Prostate gland (tissue), 2 donors: Measurements from ENCODE around the gene NR3C1. TPM values are rescaled to one million over a fixed set of nuclear protein-coding genes. Genes with fewer than 3 reads are reported as not detected.

Source experiments
- DNase-seq: peaks from one replicate; pipeline ENCODE4 v3.0.0-alpha.2; 2019; ENCODE audit warnings: low spot score
- H3K27ac ChIP-seq, 2 donors: fragments of 200-600 bp; sonication (generic); 2 replicates each; pipeline ENCODE4 v1.5.1; 2017 to 2019
- H3K27me3 ChIP-seq: fragments of 200-600 bp; sonication (generic); replicated peaks from 2 replicates; pipeline ENCODE4 v1.5.1; 2019; ENCODE audit not compliant: insufficient read depth
- H3K36me3 ChIP-seq, 2 donors: fragments of 200-600 bp; sonication (generic); 1 replicate in 1 of 2; 2 replicates in 1 of 2; pipeline versions ENCODE4 v1.5.1 to v1.8.1; 2017 to 2019
- H3K4me1 ChIP-seq: fragments of 200-600 bp; sonication (generic); replicated peaks from 2 replicates; pipeline ENCODE4 v1.5.1; 2019
- H3K4me3 ChIP-seq, 2 donors: fragments of 200-600 bp; sonication (generic); 2 replicates each; pipeline ENCODE4 v1.5.1; 2017 to 2019
- H3K9me3 ChIP-seq: fragments of 200-600 bp; sonication (generic); 2 replicates; pipeline ENCODE4 v1.5.1; 2017
- POLR2A ChIP-seq: fragments of 450-650 bp; IDR thresholded peaks from one replicate; pipeline ENCODE4 v1.6.1; 2016; ENCODE audit warnings: antibody characterized with exemption, mild to moderate bottlenecking
- POLR2AphosphoS5 ChIP-seq: sonication (generic); formaldehyde crosslinking; IDR thresholded peaks from one replicate; pipeline ENCODE4 v1.6.1; 2017; ENCODE audit warnings: antibody characterized with exemption
- WGBS: methylation state at CpG from one replicate; pipeline ENCODE4 v1.1.5; 2018; 5-methylcytosine and 5-hydroxymethylcytosine counted together
- intact Hi-C: fragments of 100-400 bp; cut with DNase I; formaldehyde crosslinking; loops from one replicate; pipeline ENCODE4 v1.14.2; 2022
- total RNA-seq, 2 donors: library from RNA; depleted of rRNA; stranded (reverse); fragments of >200 nt; gene quantifications; one replicate each; pipeline ENCODE4 v1.1.0, GENCODE V29; 2016
- TF ChIP-seq, protein P1 (sequence below), 4 experiments: fragments of 200-600 bp in 2 of 4; fragments of 450-650 bp in 2 of 4; sonication (generic) in 2 of 4; IDR thresholded peaks; 1 replicate in 3 of 4; 2 replicates in 1 of 4; pipeline ENCODE4 v1.5.1; 2016 to 2019; ENCODE audit warnings: antibody characterized with exemption in 4 of 4, mild to moderate bottlenecking in 2 of 4, moderate library complexity in 2 of 4

Gene NR3C1
- total RNA-seq, 2 donors from 2014 or later = 42.4 to 55.5 TPM

DNA sequence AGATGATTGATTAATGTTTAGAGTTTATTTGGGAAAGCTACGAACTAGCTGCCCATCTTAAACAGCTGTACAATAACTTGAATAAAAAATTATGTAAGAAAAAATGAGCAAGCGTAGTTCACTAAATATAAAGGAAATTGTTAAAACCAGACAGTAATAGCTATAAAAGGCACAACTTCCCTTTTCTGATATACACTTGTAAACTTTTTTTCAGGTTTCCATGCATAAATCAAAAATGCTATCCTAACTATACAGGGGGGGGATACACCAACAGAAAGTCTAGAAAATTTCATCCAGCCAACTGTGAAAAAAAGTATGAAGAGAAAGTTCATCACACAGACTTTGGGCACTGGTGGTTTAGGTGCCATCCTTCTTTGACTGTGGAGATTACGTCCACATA, 122.3 kb downstream of the NR3C1 start:
- Histone ChIP-seq H3K27ac (no peak overlapping the region), H3K36me3 (no peaks in the 10 kb centered on the region), H3K4me1 (no peaks in the 10 kb centered on the region), H3K9me3 (no peaks in the 10 kb centered on the region), H3K27me3 (no peaks in the 10 kb centered on the region), H3K4me3 (no peak overlapping the region)
- DNase-seq = no peak
- TF ChIP-seq POLR2AphosphoS5 (no peak), POLR2A (no peak)
- TF ChIP-seq, protein P1, sequence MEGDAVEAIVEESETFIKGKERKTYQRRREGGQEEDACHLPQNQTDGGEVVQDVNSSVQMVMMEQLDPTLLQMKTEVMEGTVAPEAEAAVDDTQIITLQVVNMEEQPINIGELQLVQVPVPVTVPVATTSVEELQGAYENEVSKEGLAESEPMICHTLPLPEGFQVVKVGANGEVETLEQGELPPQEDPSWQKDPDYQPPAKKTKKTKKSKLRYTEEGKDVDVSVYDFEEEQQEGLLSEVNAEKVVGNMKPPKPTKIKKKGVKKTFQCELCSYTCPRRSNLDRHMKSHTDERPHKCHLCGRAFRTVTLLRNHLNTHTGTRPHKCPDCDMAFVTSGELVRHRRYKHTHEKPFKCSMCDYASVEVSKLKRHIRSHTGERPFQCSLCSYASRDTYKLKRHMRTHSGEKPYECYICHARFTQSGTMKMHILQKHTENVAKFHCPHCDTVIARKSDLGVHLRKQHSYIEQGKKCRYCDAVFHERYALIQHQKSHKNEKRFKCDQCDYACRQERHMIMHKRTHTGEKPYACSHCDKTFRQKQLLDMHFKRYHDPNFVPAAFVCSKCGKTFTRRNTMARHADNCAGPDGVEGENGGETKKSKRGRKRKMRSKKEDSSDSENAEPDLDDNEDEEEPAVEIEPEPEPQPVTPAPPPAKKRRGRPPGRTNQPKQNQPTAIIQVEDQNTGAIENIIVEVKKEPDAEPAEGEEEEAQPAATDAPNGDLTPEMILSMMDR (IDR thresholded peaks at IDR 0.05) = no peak
- intact Hi-C loops = no loop called here
- 87% methylated on average over 3 of the region's 3 CpGs for WGBS

DNA sequence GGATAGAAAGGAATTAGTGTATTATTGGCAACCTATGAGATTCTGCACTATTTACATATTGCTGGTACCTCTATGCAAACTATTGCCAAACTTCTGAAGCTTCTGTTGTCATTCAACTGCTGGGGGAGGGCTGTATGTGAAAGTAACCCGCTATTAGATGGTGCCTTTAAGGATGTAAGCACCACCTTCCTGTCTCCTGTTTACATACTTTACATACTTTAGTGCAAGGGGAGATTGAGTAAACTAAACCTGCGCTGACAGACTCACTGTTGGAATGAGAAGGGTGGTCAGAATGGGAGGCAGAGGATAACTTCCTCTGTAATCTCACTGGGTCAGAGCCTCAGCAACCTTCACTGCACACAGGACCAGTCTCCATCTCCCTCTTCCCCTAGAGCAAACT, 123.8 kb downstream of the NR3C1 start:
- H3K27me3 ChIP-seq = no peaks in the 10 kb centered on the region
- no peak for DNase-seq
- no peaks in the 10 kb centered on the region for H3K4me1 ChIP-seq
- intact Hi-C loops = no loop called here
- H3K27ac ChIP-seq = no peak overlapping the region
- H3K9me3 ChIP-seq = no peaks in the 10 kb centered on the region
- no peak overlapping the region for H3K4me3 ChIP-seq
- TF ChIP-seq POLR2A = no peak
- TF ChIP-seq POLR2AphosphoS5 = no peak
- 38% methylated on average over 2 of the region's 2 CpGs for WGBS
- no peaks in the 10 kb centered on the region for H3K36me3 ChIP-seq

DNA sequence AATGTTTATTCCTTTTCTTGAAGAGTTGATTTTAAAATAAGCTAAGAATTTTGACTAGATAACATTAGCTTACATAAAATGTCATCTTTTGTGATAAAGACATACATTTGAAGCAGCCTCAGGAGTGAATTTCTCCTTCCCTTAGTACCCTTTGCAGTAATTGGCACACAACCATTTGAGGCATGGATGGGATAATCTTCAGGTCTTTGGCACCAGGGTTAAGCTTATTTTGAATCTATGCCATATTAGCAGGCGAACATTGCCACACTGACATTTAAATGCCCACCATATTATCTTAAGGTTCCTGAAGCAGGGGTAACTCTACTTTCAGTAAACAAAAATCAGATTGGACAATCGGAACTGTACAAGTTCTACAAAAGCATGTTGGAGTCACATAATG, 126.0 kb downstream of the NR3C1 start:
- WGBS = 86% methylated on average over 2 of the region's 2 CpGs
- no peak for TF ChIP-seq POLR2A
- no peak for TF ChIP-seq POLR2AphosphoS5
- TF ChIP-seq, protein P1 (IDR thresholded peaks at IDR 0.05) = no peak
- Histone ChIP-seq H3K9me3 (no peaks in the 10 kb centered on the region), H3K4me3 (no peak overlapping the region), H3K27me3 (no peaks in the 10 kb centered on the region), H3K4me1 (no peaks in the 10 kb centered on the region), H3K36me3 (no peaks in the 10 kb centered on the region), H3K27ac (no peak overlapping the region)
- DNase-seq = no peak
- intact Hi-C loops = no loop called here

DNA sequence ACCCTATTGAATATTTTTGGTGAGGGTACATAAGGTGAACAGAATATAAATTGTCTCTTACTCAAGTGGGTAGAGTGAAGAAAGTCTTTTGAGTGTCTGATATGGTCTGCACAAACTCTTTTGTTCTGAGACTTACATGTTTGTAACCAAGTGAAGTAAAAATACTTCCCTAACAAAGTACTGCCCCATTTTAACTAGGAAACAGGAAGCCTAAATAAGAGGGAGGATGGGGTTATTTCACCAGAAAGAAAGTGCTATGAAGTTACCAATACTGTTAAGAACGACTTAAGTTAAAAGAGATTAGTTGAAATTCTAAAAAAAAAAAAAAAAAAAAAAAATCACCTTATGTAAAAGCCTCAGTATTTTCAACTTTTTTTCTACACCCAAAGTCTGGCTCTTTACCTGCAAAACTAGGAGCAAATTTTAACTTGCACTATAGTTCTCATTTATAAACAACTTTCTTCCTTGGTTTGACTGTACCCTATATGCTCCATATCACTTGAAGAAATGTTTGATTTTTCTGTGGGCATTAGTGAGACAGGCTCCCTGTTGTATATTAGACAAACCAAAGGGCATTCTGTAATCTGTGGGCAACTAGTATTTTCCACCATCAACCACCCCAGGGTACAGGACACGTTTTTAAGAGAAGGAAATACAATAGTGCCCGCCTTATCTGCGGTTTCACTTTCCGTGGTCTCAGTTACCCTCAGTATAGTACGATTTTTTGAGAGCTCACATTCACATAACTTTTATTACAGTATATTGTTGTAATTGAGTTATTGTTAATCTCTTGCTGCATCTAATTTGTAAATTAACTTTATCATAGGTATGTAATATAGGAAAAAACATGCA, 127.7 kb downstream of the NR3C1 start:
- DNase-seq = no peak
- no peaks in the 10 kb centered on the region for H3K27me3 ChIP-seq
- TF ChIP-seq, protein P1 (IDR thresholded peaks at IDR 0.05) = no peak
- TF ChIP-seq POLR2AphosphoS5 (no peak), POLR2A (no peak)
- intact Hi-C loops = no loop called here
- no peak overlapping the region for H3K27ac ChIP-seq
- no peak overlapping the region for H3K4me3 ChIP-seq
- H3K9me3 ChIP-seq = no peaks in the 10 kb centered on the region
- WGBS = 83% methylated on average over 6 of the region's 6 CpGs
- no peaks in the 10 kb centered on the region for H3K36me3 ChIP-seq
- no peaks in the 10 kb centered on the region for H3K4me1 ChIP-seq

DNA sequence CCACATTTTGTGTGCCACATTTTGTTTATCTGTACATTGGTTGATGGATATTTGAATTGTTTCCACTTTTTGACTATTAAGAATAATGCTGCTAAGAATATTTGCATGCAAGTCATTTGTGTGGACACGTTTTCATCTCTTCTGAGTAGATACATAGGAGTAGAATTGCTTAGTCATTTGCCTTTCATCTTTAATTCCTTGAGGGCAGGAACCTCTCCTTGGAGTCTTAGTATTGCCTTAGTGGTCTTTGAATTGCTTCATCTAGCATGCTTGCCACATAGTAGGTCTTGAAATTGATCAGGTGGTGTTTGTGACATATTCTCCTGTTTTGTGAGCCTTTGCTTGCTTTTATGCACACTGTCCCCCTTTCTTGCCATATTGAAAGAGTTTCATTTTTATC, 128.5 kb downstream of the NR3C1 start:
- DNase-seq = no peak
- WGBS = 69% methylated on average over 1 of the region's 1 CpG
- Histone ChIP-seq H3K4me1 (no peaks in the 10 kb centered on the region), H3K36me3 (no peaks in the 10 kb centered on the region), H3K9me3 (no peaks in the 10 kb centered on the region), H3K27me3 (no peaks in the 10 kb centered on the region), H3K4me3 (no peak overlapping the region), H3K27ac (no peak overlapping the region)
- intact Hi-C loops = no loop called here
- TF ChIP-seq, protein P1 (IDR thresholded peaks at IDR 0.05) = no peak
- TF ChIP-seq POLR2A (no peak), POLR2AphosphoS5 (no peak)
